NCI-H1436 treated with DMSO at 0.1 percent for 48 hours (cell line): ENCODE data around the gene FUS.
"Not testable (repeated sequence)": the region's sequence is repeated elsewhere in the genome, so short reads cannot be mapped to it uniquely, and the experiment has no call there.

Experiments used
- DNase-seq: peaks from one replicate; lab custom pipeline; 2025; lab: John Stamatoyannopoulos, UW

FUS gene

GRCh38 chr16:31143694-31144148 is 36.2 kb upstream of the FUS start:
- DNase-seq, result no peak

- not testable (repeated sequence) for DNase-seq
Measured at GRCh38 chr16:31144418-31144817, 35.5 kb upstream of the FUS start.

GRCh38 chr16:31145398-31145990 is 34.4 kb upstream of the FUS start:
- DNase-seq, result no peak

GRCh38 chr16:31147574-31147973 is 32.4 kb upstream of the FUS start:
- DNase-seq, result no peak

- DNase-seq, result no peak
Measured at GRCh38 chr16:31148281-31148728, 31.6 kb upstream of the FUS start.

- DNase-seq, result no peak
Measured at GRCh38 chr16:31148896-31149295, 31.0 kb upstream of the FUS start.

- no peak for DNase-seq
Measured at GRCh38 chr16:31149332-31149731, 30.6 kb upstream of the FUS start.

GRCh38 chr16:31149894-31150890 is 29.7 kb upstream of the FUS start, which contains the start of gene PRSS36:
PRSS36 (minus strand) TSS chr16:31150066; CDS start chr16:31150035, 31 bp downstream.
- DNase-seq, result no peak

GRCh38 chr16:31150976-31151375 is 29.0 kb upstream of the FUS start:
- not testable (repeated sequence) for DNase-seq

- no peak for DNase-seq
Measured at GRCh38 chr16:31157136-31157535, 22.8 kb upstream of the FUS start.

- no peak for DNase-seq
Measured at GRCh38 chr16:31167315-31167714, 12.6 kb upstream of the FUS start.

- DNase-seq, result no peak
Measured at GRCh38 chr16:31168848-31169247, 11.1 kb upstream of the FUS start.

GRCh38 chr16:31170048-31170447 is 9.9 kb upstream of the FUS start:
- not testable (repeated sequence) for DNase-seq

- no peak for DNase-seq
Measured at GRCh38 chr16:31177136-31177535, 2.8 kb upstream of the FUS start.

GRCh38 chr16:31179219-31179746 is 656 bp upstream of the FUS start:
- DNase-seq, result no peak

- no peak for DNase-seq
Measured at GRCh38 chr16:31181102-31181830, 1.3 kb downstream of the FUS start.

GRCh38 chr16:31182391-31182790 is 2.5 kb downstream of the FUS start:
- no peak for DNase-seq

- no peak for DNase-seq
Measured at GRCh38 chr16:31183432-31184428, 3.8 kb downstream of the FUS start.

GRCh38 chr16:31184888-31185287 is 4.9 kb downstream of the FUS start:
- DNase-seq, result no peak

- no peak for DNase-seq
Measured at GRCh38 chr16:31185339-31185738, 5.4 kb downstream of the FUS start.

- no peak for DNase-seq
Measured at GRCh38 chr16:31186176-31186575, 6.2 kb downstream of the FUS start.
